Ammon's horn (tissue), 1 donor: ENCODE data around the gene TAS2R8.
"Not testable (repeated sequence)": the region's sequence is repeated elsewhere in the genome, so short reads cannot be mapped to it uniquely, and the experiment has no call there.

ENCODE experiments used
- DNase-seq: peaks from one replicate; pipeline ENCODE4 v3.0.0-alpha.2; 2016; ENCODE audit warnings: low spot score

The TAS2R8 gene

GRCh38 chr12:10807186-10807585 is at the start of gene TAS2R8:
Gene TAS2R8 (minus strand): TSS chr12:10807286. CDS start chr12:10806980, 306 bp downstream.
- DNase-seq = no peak

- no peak for DNase-seq
These were observed 48.7 kb upstream of the TAS2R8 start for GRCh38 chr12:10855807-10856206.

- DNase-seq = no peak
These were observed 46.7 kb upstream of the TAS2R8 start for GRCh38 chr12:10853776-10854175.

- DNase-seq = no peak
These were observed 44.3 kb upstream of the TAS2R8 start for GRCh38 chr12:10851243-10851858.

GRCh38 chr12:10849425-10849878 is 42.4 kb upstream of the TAS2R8 start, which contains the start of gene PRR4:
Gene PRR4 (minus strand): TSS chr12:10849475. CDS start chr12:10849437, 38 bp downstream.
- DNase-seq = no peak

- no peak for DNase-seq
These were observed 40.7 kb upstream of the TAS2R8 start for GRCh38 chr12:10847744-10848143.

- DNase-seq = no peak
These were observed 35.8 kb upstream of the TAS2R8 start for GRCh38 chr12:10842862-10843261.

- DNase-seq = no peak
These were observed 31.4 kb upstream of the TAS2R8 start for GRCh38 chr12:10838461-10838860.

- DNase-seq = no peak
These were observed 22.9 kb upstream of the TAS2R8 start for GRCh38 chr12:10829994-10830393.

- DNase-seq = no peak
These were observed 19.2 kb upstream of the TAS2R8 start, which contains the start of gene TAS2R10 for GRCh38 chr12:10826258-10826657. Gene TAS2R10 (minus strand): TSS chr12:10826358. CDS start chr12:10826269, 89 bp downstream.

- DNase-seq = no peak
These were observed 17.9 kb upstream of the TAS2R8 start for GRCh38 chr12:10824957-10825356.

- DNase-seq = no peak
These were observed 4.9 kb upstream of the TAS2R8 start for GRCh38 chr12:10811883-10812536.

GRCh38 chr12:10810068-10810467 is 3.0 kb upstream of the TAS2R8 start, which contains the start of gene TAS2R9:
Gene TAS2R9 (minus strand): TSS chr12:10810168. CDS start chr12:10810075, 93 bp downstream.
- DNase-seq = no peak

- DNase-seq = no peak
These were observed 4.5 kb downstream of the TAS2R8 start, which contains the start of gene TAS2R7 for GRCh38 chr12:10802587-10802986. Gene TAS2R7 (minus strand): TSS chr12:10802627. CDS start chr12:10802570, 57 bp downstream.

- DNase-seq = no peak
These were observed 5.3 kb downstream of the TAS2R8 start for GRCh38 chr12:10801741-10802140.

- no peak for DNase-seq
These were observed 12.9 kb downstream of the TAS2R8 start for GRCh38 chr12:10794222-10794621.

GRCh38 chr12:10791769-10792168 is 15.3 kb downstream of the TAS2R8 start:
- DNase-seq = not testable (repeated sequence)

GRCh38 chr12:10783252-10783651 is 23.8 kb downstream of the TAS2R8 start:
- DNase-seq = no peak

- DNase-seq = no peak
These were observed 28.0 kb downstream of the TAS2R8 start for GRCh38 chr12:10779103-10779502.

- peak; percentile 55 for DNase-seq
These were observed 35.9 kb downstream of the TAS2R8 start for GRCh38 chr12:10771132-10771733.

GRCh38 chr12:10759657-10760056 is 47.4 kb downstream of the TAS2R8 start:
- no peak for DNase-seq

GRCh38 chr12:10756194-10756593 is 50.9 kb downstream of the TAS2R8 start:
- no peak for DNase-seq
